HFF-Myc (cell line): ENCODE data around the gene FBXW12.

Source experiments
- DNase-seq: peaks from one replicate; pipeline ENCODE4 v3.0.0-alpha.2; 2011; ENCODE audit warnings: low read depth; ENCODE audit errors: extremely low read depth
- H3K4me3 ChIP-seq: replicated peaks from 2 replicates; pipeline ENCODE4 v1.5.1; 2011; ENCODE audit warnings: low read depth, mild to moderate bottlenecking, control low read depth, low read length
- CTCF ChIP-seq: IDR thresholded peaks from 2 replicates; pipeline ENCODE4 v1.5.1; 2012; ENCODE audit warnings: mild to moderate bottlenecking, low read depth, low read length, control low read depth; ENCODE audit errors: missing control alignments

FBXW12 gene

GRCh38 chr3:48423241-48423882 is 51.3 kb downstream of the FBXW12 start:
- DNase-seq, result no peak
- no peak overlapping the region for H3K4me3 ChIP-seq
- TF ChIP-seq CTCF, result no peak

- H3K4me3 ChIP-seq, result no peak overlapping the region
- no peak for DNase-seq
- TF ChIP-seq CTCF, result no peak
Measured at GRCh38 chr3:48423883-48424695, 52.1 kb downstream of the FBXW12 start.

- no peak overlapping the region for H3K4me3 ChIP-seq
- no peak for TF ChIP-seq CTCF
- DNase-seq, result no peak
Measured at GRCh38 chr3:48425281-48425812, 53.3 kb downstream of the FBXW12 start.

GRCh38 chr3:48426401-48426909 is 54.4 kb downstream of the FBXW12 start:
- TF ChIP-seq CTCF, result no peak

GRCh38 chr3:48426944-48427629 is 55.1 kb downstream of the FBXW12 start:
- DNase-seq, result no peak
- H3K4me3 ChIP-seq, result no peak overlapping the region
- no peak for TF ChIP-seq CTCF

More at GRCh38 chr3:48426401-48426909, 54.4 kb downstream of the FBXW12 start:
- H3K4me3 ChIP-seq, result no peak overlapping the region
- DNase-seq, result no peak

GRCh38 chr3:48427630-48427962 is 55.6 kb downstream of the FBXW12 start:
- no peak for TF ChIP-seq CTCF
- H3K4me3 ChIP-seq, result no peak overlapping the region
- DNase-seq, result no peak
